Activated B cell treated with CpG ODN at 0.5 μM for 24 hours (primary cell): ENCODE measurements around the gene FAM151A. TPM values are rescaled to one million over a fixed set of nuclear protein-coding genes. Genes with fewer than 3 reads are reported as not detected.

Source experiments
- ATAC-seq: fragments of 200-7000 bp; cut with Tn5 transposase; one replicate; pipeline ENCODE4 v1.10.0; 2021; ENCODE audit warnings: low read depth, mild to moderate bottlenecking, moderate library complexity
- CTCF ChIA-PET: fragments of 350-600 bp; sonication (Branson Sonifier 250); formaldehyde crosslinking; loops from one replicate; lab custom pipeline; 2021; ENCODE audit warnings: antibody characterized with exemption; lab: Charles Lee
- POLR2A ChIA-PET: fragments of 350-600 bp; sonication (Branson Sonifier 250); formaldehyde crosslinking; loops from one replicate; lab custom pipeline; 2021; ENCODE audit warnings: antibody characterized with exemption; lab: Charles Lee
- DNase-seq: peaks from one replicate; pipeline ENCODE4 v3.0.0; 2022
- H3K27ac Mint-ChIP-seq: one replicate; pipeline ENCODE4 v1.8.0; 2020; ENCODE audit warnings: mixed read lengths
- H3K27me3 Mint-ChIP-seq: one replicate; pipeline ENCODE4 v1.8.0; 2021; ENCODE audit warnings: mixed read lengths
- H3K36me3 Mint-ChIP-seq: one replicate; pipeline ENCODE4 v1.8.0; 2021; ENCODE audit warnings: low read depth, mixed read lengths
- H3K4me1 Mint-ChIP-seq: one replicate; pipeline ENCODE4 v1.8.0; 2021; ENCODE audit warnings: mixed read lengths
- H3K4me3 Mint-ChIP-seq: one replicate; pipeline ENCODE4 v1.8.0; 2020; ENCODE audit warnings: mild to moderate bottlenecking, mixed read lengths
- H3K9me3 Mint-ChIP-seq: one replicate; pipeline ENCODE4 v1.8.0; 2020; ENCODE audit warnings: mixed read lengths
- intact Hi-C: fragments of 100-400 bp; cut with micrococcal nuclease; formaldehyde crosslinking; loops from one replicate; pipeline ENCODE4 v1.15.1; 2024
- total RNA-seq: library from RNA; stranded (reverse); gene quantifications from 2 replicates; pipeline ENCODE4 v1.2.3, GENCODE V29; 2022
- TF ChIP-seq, protein P1 (sequence below): fragments of 200-600 bp; IDR thresholded peaks from one replicate; pipeline ENCODE4 v1.8.0; 2022; ENCODE audit warnings: antibody characterized with exemption, mild to moderate bottlenecking

FAM151A gene
- total RNA-seq, 1 donor from 2014 or later: not detected

DNA sequence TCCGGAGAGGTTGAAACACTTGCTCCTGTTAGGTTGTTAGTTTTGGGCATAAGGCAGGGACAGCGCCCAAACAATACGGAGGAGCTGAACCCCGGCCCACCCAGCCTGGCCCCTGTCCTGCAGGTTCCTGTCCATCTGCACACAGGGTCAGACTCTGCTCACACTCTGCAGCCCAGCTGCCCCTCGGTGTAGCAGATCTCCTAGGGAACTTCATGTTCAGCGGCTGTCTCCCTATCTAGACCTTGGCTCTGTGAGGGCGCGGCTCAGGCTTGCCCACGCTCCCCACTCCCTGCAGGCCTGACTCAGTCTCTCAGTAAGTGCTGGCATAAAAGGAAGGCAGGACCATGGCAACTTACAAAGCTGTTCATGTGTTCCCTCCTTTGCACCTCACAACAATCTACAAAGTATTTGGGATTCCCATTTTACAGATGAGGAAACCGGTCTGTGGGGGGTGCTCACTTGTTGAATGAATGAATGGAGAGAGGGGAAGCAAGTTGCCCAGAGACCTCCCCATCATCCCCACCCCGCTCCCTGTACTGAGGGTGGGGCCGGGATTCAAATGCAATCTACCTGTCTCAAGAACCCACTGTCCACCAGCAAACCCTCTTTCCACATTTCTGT, 49.1 kb downstream of the FAM151A start:
- CTCF ChIA-PET: no interaction called here
- DNase-seq (no peak), ATAC-seq (no peak)
- Mint-ChIP-seq H3K9me3 (no peaks in the 10 kb centered on the region), H3K4me1 (no peaks in the 10 kb centered on the region), H3K27ac (no peak overlapping the region), H3K36me3 (no peaks in the 10 kb centered on the region), H3K4me3 (no peak overlapping the region), H3K27me3 (peaks cover 4% of the 10 kb centered on the region)
- TF ChIP-seq, protein P1, sequence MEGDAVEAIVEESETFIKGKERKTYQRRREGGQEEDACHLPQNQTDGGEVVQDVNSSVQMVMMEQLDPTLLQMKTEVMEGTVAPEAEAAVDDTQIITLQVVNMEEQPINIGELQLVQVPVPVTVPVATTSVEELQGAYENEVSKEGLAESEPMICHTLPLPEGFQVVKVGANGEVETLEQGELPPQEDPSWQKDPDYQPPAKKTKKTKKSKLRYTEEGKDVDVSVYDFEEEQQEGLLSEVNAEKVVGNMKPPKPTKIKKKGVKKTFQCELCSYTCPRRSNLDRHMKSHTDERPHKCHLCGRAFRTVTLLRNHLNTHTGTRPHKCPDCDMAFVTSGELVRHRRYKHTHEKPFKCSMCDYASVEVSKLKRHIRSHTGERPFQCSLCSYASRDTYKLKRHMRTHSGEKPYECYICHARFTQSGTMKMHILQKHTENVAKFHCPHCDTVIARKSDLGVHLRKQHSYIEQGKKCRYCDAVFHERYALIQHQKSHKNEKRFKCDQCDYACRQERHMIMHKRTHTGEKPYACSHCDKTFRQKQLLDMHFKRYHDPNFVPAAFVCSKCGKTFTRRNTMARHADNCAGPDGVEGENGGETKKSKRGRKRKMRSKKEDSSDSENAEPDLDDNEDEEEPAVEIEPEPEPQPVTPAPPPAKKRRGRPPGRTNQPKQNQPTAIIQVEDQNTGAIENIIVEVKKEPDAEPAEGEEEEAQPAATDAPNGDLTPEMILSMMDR: no peak
- intact Hi-C loops: no loop called here
- POLR2A ChIA-PET: no interaction called here

DNA sequence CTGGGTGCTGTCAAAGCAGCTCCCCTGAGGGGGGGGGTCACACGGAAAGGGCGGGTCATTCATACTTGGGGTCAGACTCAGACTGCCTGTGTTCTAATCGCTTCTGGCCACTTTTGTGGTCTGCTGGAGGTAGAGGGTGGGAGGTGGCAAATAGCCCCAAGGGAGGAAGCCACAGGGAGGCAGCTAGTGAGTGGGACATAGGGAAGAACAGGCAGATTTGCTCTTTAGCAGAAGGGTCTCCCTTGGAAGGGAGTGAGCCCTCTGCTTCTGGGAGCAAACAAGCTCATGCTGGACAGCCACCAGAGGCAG, 50.8 kb downstream of the FAM151A start:
- no peak overlapping the region for H3K4me3 Mint-ChIP-seq
- no peaks in the 10 kb centered on the region for H3K9me3 Mint-ChIP-seq
- no peaks in the 10 kb centered on the region for H3K4me1 Mint-ChIP-seq
- POLR2A ChIA-PET: no interaction called here
- peaks cover 7% of the 10 kb centered on the region for H3K27me3 Mint-ChIP-seq
- ATAC-seq (no peak), DNase-seq (no peak)
- H3K27ac Mint-ChIP-seq: no peak overlapping the region
- CTCF ChIA-PET: no interaction called here
- no peaks in the 10 kb centered on the region for H3K36me3 Mint-ChIP-seq
- intact Hi-C loops: no loop called here
- TF ChIP-seq, protein P1: no peak

DNA sequence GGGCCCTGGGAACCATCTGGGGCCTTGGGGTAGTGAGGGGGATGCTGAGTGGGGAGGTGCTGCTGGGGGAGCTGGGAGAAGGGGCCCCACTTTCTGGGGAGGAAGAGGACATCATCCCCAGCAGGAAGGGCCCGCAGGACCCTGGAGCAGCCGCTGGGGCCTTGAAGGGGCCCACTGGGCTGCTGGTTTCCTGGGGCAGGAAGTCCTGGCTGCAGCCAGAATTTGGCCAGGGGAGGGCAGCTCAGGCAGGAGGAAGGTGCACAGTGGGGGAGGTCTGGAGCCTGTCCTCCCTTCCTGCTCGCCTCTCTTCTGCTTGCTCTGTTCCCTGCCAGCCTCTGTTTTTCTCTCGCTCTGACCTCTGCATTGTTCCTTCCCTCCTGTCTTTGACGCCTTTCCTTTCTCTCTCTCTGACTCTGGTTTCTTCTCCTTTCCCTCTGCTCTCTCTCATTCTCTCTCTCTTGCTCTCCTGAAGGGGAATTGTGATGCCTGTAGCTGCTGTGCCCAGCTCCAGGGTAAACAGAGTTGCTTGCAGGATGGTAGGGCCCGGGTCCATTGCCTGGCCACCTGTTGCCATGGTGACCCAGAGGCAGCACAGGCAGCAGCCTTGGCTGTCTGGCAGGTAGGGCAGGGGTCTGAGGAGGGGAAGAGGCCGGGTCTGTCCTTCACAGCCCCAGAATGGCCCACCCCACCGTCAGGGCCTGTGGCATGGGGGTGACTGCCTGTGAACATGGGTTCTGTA, 51.4 kb downstream of the FAM151A start:
- H3K27me3 Mint-ChIP-seq: peaks cover 7% of the 10 kb centered on the region
- ATAC-seq: no peak
- TF ChIP-seq, protein P1: no peak
- DNase-seq: no peak
- H3K4me3 Mint-ChIP-seq: no peak overlapping the region
- H3K9me3 Mint-ChIP-seq: no peaks in the 10 kb centered on the region
- no peak overlapping the region for H3K27ac Mint-ChIP-seq
- ChIA-PET CTCF (no interaction called here), POLR2A (no interaction called here)
- H3K36me3 Mint-ChIP-seq: no peaks in the 10 kb centered on the region
- H3K4me1 Mint-ChIP-seq: no peaks in the 10 kb centered on the region
- intact Hi-C loops: no loop called here

DNA sequence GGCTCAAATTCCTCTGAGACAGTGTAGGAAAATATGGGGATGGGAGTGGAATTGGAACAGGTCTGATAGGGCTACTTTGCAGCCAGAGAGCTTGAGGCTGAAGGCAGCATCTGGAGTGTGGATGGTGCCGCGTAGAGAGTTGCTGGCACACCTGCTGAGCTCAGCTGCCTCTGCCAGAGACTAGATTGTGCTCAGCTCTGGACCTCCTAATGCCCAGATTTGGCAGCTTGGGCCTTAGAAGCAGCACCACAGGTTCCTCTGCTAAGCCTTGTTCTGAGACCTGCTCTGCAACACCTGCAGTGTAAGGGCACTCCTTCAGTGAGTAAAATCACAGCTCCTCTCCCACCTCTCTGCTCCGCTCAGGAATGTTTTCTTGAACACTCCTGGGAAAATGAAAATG, 52.0 kb downstream of the FAM151A start:
- DNase-seq: no peak
- ChIA-PET CTCF (no interaction called here), POLR2A (no interaction called here)
- H3K4me3 Mint-ChIP-seq: no peak overlapping the region
- no peaks in the 10 kb centered on the region for H3K9me3 Mint-ChIP-seq
- no peak for ATAC-seq
- no peak overlapping the region for H3K27ac Mint-ChIP-seq
- H3K27me3 Mint-ChIP-seq: peaks cover 7% of the 10 kb centered on the region
- TF ChIP-seq, protein P1: no peak
- H3K36me3 Mint-ChIP-seq: no peaks in the 10 kb centered on the region
- intact Hi-C loops: no loop called here
- no peaks in the 10 kb centered on the region for H3K4me1 Mint-ChIP-seq

DNA sequence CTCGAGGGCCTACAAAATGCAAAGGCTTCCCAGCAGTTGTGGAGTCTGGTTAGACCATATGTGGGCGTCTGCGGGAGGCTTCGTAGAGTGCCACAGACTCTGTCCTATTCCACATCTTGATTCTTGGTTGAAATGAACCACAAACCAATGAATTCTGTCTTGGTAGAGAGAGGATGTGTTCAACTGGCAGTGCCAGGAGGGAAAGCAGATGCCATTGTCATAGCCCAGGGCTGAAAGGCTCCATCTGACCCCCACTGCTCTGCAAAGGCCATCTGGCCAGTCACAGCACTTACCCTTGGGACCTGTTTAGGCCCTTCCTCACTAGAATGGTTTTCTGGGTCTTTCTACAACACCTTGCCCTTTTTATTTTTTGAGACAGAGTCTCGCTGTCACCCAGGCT, 53.2 kb downstream of the FAM151A start:
- no peak overlapping the region for H3K27ac Mint-ChIP-seq
- ChIA-PET CTCF (no interaction called here), POLR2A (no interaction called here)
- ATAC-seq: no peak
- H3K4me1 Mint-ChIP-seq: no peaks in the 10 kb centered on the region
- H3K4me3 Mint-ChIP-seq: no peak overlapping the region
- H3K27me3 Mint-ChIP-seq: peaks cover 10% of the 10 kb centered on the region
- H3K9me3 Mint-ChIP-seq: no peaks in the 10 kb centered on the region
- H3K36me3 Mint-ChIP-seq: no peaks in the 10 kb centered on the region
- no peak for DNase-seq
- TF ChIP-seq, protein P1: no peak
- intact Hi-C loops: no loop called here
